Natural killer cell (primary cell): ENCODE measurements around the gene C9orf78. TPM values are rescaled to one million over a fixed set of nuclear protein-coding genes. Genes with fewer than 3 reads are reported as not detected.

ENCODE experiments used
- ATAC-seq, 3 donors: fragments of 150-1000 bp in 2 of 3; fragments of 200-7000 bp in 1 of 3; cut with Tn5 transposase; 1 replicate in 1 of 3; 2 replicates in 2 of 3; pipeline ENCODE4 v1.10.0; 2021; ENCODE audit warnings: mild to moderate bottlenecking in 2 of 3, moderate library complexity in 2 of 3
- DNase-seq, 2 donors: peaks; one replicate each; pipeline versions ENCODE4 v3.0.0 to v3.0.0-alpha.2; 2013 to 2021; ENCODE audit warnings: mixed read lengths in 1 of 2
- H3K27ac ChIP-seq: one replicate; pipeline ENCODE4 v1.5.1; 2013; ENCODE audit warnings: mild to moderate bottlenecking, low read length
- H3K27me3 ChIP-seq: one replicate; pipeline ENCODE4 v1.6.1; 2013; ENCODE audit warnings: low read length; ENCODE audit not compliant: control insufficient read depth, insufficient read depth
- H3K36me3 ChIP-seq: one replicate; pipeline ENCODE4 v1.6.1; 2013; ENCODE audit warnings: low read length; ENCODE audit not compliant: control insufficient read depth, insufficient read depth
- H3K4me1 ChIP-seq: one replicate; pipeline ENCODE4 v1.6.1; 2013; ENCODE audit warnings: low read length; ENCODE audit not compliant: control insufficient read depth, insufficient read depth
- H3K4me3 ChIP-seq: one replicate; pipeline ENCODE4 v1.5.1; 2013; ENCODE audit warnings: low read length
- H3K9me3 ChIP-seq: one replicate; pipeline ENCODE4 v1.6.1; 2013; ENCODE audit warnings: low read length; ENCODE audit not compliant: control insufficient read depth, insufficient read depth
- H3K27ac Mint-ChIP-seq, 2 donors: one replicate each; pipeline ENCODE4 v1.8.0; 2022; ENCODE audit warnings: mild to moderate bottlenecking in 2 of 2, mixed read lengths in 2 of 2, moderate library complexity in 1 of 2
- H3K27me3 Mint-ChIP-seq, 2 donors: one replicate each; pipeline ENCODE4 v1.8.0; 2022; ENCODE audit warnings: low read depth in 2 of 2, mixed read lengths in 2 of 2
- H3K36me3 Mint-ChIP-seq: one replicate; pipeline ENCODE4 v1.8.0; 2022; ENCODE audit warnings: mixed read lengths
- H3K4me1 Mint-ChIP-seq, 2 donors: one replicate each; pipeline ENCODE4 v1.8.0; 2022; ENCODE audit warnings: mixed read lengths in 2 of 2
- H3K4me3 Mint-ChIP-seq: one replicate; pipeline ENCODE4 v1.8.0; 2022; ENCODE audit warnings: mild to moderate bottlenecking, moderate library complexity, mixed read lengths
- H3K9me3 Mint-ChIP-seq, 2 donors: one replicate each; pipeline ENCODE4 v1.8.0; 2022; ENCODE audit warnings: mixed read lengths in 2 of 2
- CTCF ChIP-seq: fragments of 200-600 bp; IDR thresholded peaks from one replicate; pipeline ENCODE4 v1.8.0; 2022; ENCODE audit warnings: antibody characterized with exemption
- WGBS: methylation state at CpG from one replicate; pipeline ENCODE4 v1.1.7; 2013; ENCODE audit warnings: missing lambda C conversion rate; ENCODE audit not compliant: insufficient coverage; 5-methylcytosine and 5-hydroxymethylcytosine counted together
- intact Hi-C: fragments of 100-400 bp; cut with micrococcal nuclease; formaldehyde crosslinking; loops from one replicate; pipeline ENCODE4 v1.14.2; 2022
- total RNA-seq, 4 donors: library from RNA; stranded (reverse); fragments of 120-200 nt in 1 of 4; gene quantifications; one replicate each; pipeline versions ENCODE4 v1.2.3 to v1.2.4, GENCODE V29; 2013 to 2022

The C9orf78 gene
- total RNA-seq, 3 donors from 2014 or later (not counting 1 experiment from before 2014, with no cell fraction given) = 93.7 to 97.9 (median 97.6) TPM

DNA sequence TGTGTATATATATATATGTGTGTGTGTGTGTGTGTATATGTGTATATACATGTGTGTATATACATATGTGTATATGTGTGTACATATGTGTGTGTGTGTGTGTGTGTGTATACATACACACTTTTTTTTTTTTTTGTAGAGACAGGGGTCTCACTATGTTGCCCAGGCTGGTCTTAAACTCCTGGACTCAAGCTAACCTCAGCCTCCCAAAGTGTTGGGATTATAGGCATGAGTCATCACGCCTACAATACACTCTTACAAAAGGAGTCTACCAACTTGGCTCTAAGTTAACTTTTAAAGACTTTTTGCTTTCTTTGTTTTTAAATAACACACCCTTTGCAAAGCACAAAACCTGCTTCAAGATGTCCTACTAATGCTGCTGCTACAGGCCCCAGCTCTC is 2.1 kb downstream of the C9orf78 start:
- peak overlapping the region; percentile 75 for H3K4me3 Mint-ChIP-seq
- Histone ChIP-seq H3K27ac (no peak overlapping the region), H3K27me3 (no peaks in the 10 kb centered on the region), H3K9me3 (no peaks in the 10 kb centered on the region), H3K4me3 (no peak overlapping the region), H3K36me3 (peaks cover 53% of the 10 kb centered on the region), H3K4me1 (peaks cover 22% of the 10 kb centered on the region)
- no peaks in the 10 kb centered on the region for H3K9me3 Mint-ChIP-seq
- DNase-seq = no peak
- intact Hi-C loops = no loop called here
- no peak for TF ChIP-seq CTCF
- no peaks in the 10 kb centered on the region for H3K36me3 Mint-ChIP-seq
- H3K27me3 Mint-ChIP-seq = no peaks in the 10 kb centered on the region
- peaks cover 40 to 42% of the 10 kb centered on the region in 2 donors for H3K4me1 Mint-ChIP-seq
- H3K27ac Mint-ChIP-seq = peak overlapping the region; percentile 27 to 98
- no peak for ATAC-seq
- 100% methylated on average over 1 of the region's 1 CpG for WGBS

GRCh38 chr9:129828969-129829368 is 6.1 kb downstream of the C9orf78 start:
- Histone ChIP-seq H3K9me3 (no peaks in the 10 kb centered on the region), H3K4me1 (peaks cover 4% of the 10 kb centered on the region), H3K27me3 (no peaks in the 10 kb centered on the region), H3K27ac (no peak overlapping the region), H3K4me3 (no peak overlapping the region), H3K36me3 (peaks cover 54% of the 10 kb centered on the region)
- H3K4me3 Mint-ChIP-seq = no peak overlapping the region
- DNase-seq (no peak), ATAC-seq (no peak)
- TF ChIP-seq CTCF = no peak
- H3K27me3 Mint-ChIP-seq = no peaks in the 10 kb centered on the region
- no peaks in the 10 kb centered on the region for H3K9me3 Mint-ChIP-seq
- intact Hi-C loops = loop anchor here (10.0 kb wide), 1 partner anchor 216 kb away; the partner anchor contains the start of gene FNBP1
- WGBS = 98% methylated on average over 10 of the region's 10 CpGs
- H3K27ac Mint-ChIP-seq = no peak overlapping the region
- peaks cover 8 to 9% of the 10 kb centered on the region in 2 donors for H3K4me1 Mint-ChIP-seq
- H3K36me3 Mint-ChIP-seq = no peaks in the 10 kb centered on the region

DNA sequence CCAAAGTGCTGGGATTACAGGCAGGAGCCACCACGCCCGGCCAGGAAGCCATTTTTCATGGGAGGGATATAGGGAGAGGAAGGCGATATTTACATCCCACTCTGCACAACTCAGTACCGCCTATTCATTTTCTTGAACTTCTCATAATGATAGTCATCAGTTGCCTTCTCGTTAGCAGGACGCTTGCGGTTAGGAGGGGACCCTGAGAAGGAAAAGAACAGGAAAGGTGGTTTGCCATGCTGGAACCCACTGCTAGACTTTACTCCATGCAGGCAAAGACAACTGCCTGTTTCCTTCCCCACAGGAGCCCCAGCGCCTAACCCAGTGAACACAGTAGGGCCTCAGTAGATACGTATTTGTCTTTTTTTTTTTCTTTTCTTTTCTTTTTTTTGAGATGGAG is 7.0 kb downstream of the C9orf78 start:
- Mint-ChIP-seq H3K9me3 (no peaks in the 10 kb centered on the region), H3K4me3 (no peak overlapping the region), H3K27ac (no peak overlapping the region), H3K36me3 (no peaks in the 10 kb centered on the region), H3K4me1 (peaks cover 2 to 3% of the 10 kb centered on the region in 2 donors), H3K27me3 (no peaks in the 10 kb centered on the region)
- Histone ChIP-seq H3K4me3 (no peak overlapping the region), H3K27ac (no peak overlapping the region), H3K27me3 (no peaks in the 10 kb centered on the region), H3K36me3 (peaks cover 50% of the 10 kb centered on the region), H3K9me3 (no peaks in the 10 kb centered on the region), H3K4me1 (peaks cover 6% of the 10 kb centered on the region)
- TF ChIP-seq CTCF = no peak
- intact Hi-C loops = loop anchor here (10.0 kb wide), 1 partner anchor 217 kb away; the partner anchor contains the start of gene FNBP1
- WGBS = 76% methylated on average over 7 of the region's 9 CpGs
- ATAC-seq (no peak), DNase-seq (no peak)

DNA sequence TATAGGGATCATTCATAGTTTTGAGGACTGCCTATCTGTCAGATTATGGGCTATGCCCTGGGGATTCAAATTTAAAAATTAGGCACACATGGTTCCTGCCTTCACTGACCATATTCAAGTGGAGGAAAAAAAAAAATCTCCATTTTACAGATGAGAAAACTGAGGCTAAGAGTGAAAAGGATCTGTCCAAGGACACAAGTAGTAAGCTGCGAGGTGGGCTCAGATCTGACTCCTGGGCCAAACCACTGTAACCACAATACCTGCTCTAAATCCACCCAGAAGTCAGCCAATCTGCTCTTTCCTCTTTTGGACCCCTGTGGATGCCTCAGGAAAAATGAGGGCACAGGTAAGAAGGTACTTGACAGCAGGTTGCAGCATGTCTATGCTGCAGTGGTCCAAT is 8.3 kb downstream of the C9orf78 start:
- H3K9me3 Mint-ChIP-seq = no peaks in the 10 kb centered on the region
- H3K4me3 Mint-ChIP-seq = no peak overlapping the region
- Histone ChIP-seq H3K4me1 (peaks cover 13% of the 10 kb centered on the region), H3K4me3 (no peak overlapping the region), H3K27ac (no peak overlapping the region), H3K36me3 (peaks cover 49% of the 10 kb centered on the region), H3K27me3 (no peaks in the 10 kb centered on the region), H3K9me3 (no peaks in the 10 kb centered on the region)
- 83% methylated on average over 1 of the region's 1 CpG for WGBS
- no peaks in the 10 kb centered on the region for H3K36me3 Mint-ChIP-seq
- intact Hi-C loops = loop anchor here (10.0 kb wide), 1 partner anchor 218 kb away; the partner anchor contains the start of gene FNBP1
- no peaks in the 10 kb centered on the region for H3K27me3 Mint-ChIP-seq
- ATAC-seq (no peak), DNase-seq (no peak)
- no peak overlapping the region for H3K27ac Mint-ChIP-seq
- TF ChIP-seq CTCF = no peak
- peaks cover 11 to 13% of the 10 kb centered on the region in 2 donors for H3K4me1 Mint-ChIP-seq
